Sigmoid colon (tissue), 4 donors: ENCODE results near the gene PROSER3.

Source experiments
- CTCF ChIP-seq, 4 experiments: fragments of 450-650 bp in 3 of 4; fragments of 200-600 bp in 1 of 4; IDR thresholded peaks; one replicate each; pipeline ENCODE4 v1.5.1; 2016 to 2019; ENCODE audit warnings: antibody characterized with exemption in 4 of 4, mild to moderate bottlenecking in 3 of 4, moderate library complexity in 2 of 4
- POLR2A ChIP-seq, 2 donors: fragments of 450-650 bp; IDR thresholded peaks; one replicate each; pipeline ENCODE4 v1.6.1; 2016; ENCODE audit warnings: antibody characterized with exemption in 2 of 2, mild to moderate bottlenecking in 2 of 2, moderate library complexity in 2 of 2
- POLR2AphosphoS5 ChIP-seq, 4 donors: sonication (generic); formaldehyde crosslinking; IDR thresholded peaks; one replicate each; pipeline ENCODE4 v1.6.1; 2017; ENCODE audit warnings: antibody characterized with exemption in 4 of 4

DNA sequence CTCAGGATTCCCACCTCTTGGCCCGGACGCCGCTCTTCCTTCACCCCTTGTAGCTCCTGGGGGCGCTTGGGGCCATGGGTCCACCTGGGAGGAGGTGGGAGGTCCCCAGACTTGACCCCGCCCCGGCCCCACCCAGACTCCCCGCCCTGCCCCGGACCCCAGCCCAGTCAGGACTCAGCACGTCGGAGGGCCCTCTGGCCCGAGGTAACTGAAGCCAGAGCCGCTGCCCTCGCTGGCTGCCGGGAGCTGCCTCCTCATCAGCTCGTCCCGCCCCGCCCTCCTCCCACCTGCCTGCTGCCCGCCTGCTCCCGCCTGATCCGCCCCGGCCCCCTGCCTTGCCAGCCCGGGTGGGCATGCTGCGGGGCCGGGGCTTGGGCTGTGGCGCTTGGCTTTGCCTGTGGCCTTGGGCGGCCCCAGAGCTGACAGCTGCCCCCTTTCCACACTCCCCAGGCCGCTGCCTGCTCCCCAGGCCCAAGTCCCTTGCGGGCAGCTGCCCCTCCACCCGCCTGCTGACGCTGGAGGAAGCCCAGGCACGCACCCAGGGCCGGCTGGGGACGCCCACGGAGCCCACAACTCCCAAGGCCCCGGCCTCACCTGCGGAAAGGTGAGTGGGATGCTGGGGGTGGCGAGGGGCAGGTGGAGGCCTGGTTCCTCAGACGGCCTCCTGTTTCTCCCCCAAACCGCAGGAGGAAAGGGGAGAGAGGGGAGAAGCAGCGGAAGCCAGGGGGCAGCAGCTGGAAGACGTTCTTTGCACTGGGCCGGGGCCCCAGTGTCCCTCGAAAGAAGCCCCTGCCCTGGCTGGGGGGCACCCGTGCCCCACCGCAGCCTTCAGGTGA is 26.7 kb downstream of the PROSER3 start:
- TF ChIP-seq CTCF (IDR thresholded peaks at IDR 0.05) (no peak), POLR2A (IDR thresholded peaks at IDR 0.05) (no peak), POLR2AphosphoS5 (IDR thresholded peaks at IDR 0.05) (no peak)
